NB4 (cell line): ENCODE results near the gene BCL2L13.

Experiments
- DNase-seq: peaks from one replicate; pipeline ENCODE4 v3.0.0; 2010; ENCODE audit warnings: low read depth
- H3K4me3 ChIP-seq: one replicate; pipeline ENCODE4 v1.5.1; 2011; ENCODE audit warnings: mild to moderate bottlenecking, low read depth, low read length, moderate library complexity
- CTCF ChIP-seq: IDR thresholded peaks from one replicate; pipeline ENCODE4 v1.5.1; 2012; ENCODE audit warnings: low read depth, low read length
- MAX ChIP-seq: IDR thresholded peaks from 2 replicates; pipeline ENCODE4 v1.6.1; 2011; ENCODE audit warnings: low read depth, low read length
- MYC ChIP-seq: IDR thresholded peaks from 2 replicates; pipeline ENCODE4 v1.6.1; 2011; ENCODE audit warnings: low read depth, low read length
- POLR2A ChIP-seq: IDR thresholded peaks from 2 replicates; pipeline ENCODE4 v1.6.1; 2011; ENCODE audit warnings: mild to moderate bottlenecking; ENCODE audit not compliant: insufficient read length; ENCODE audit errors: extremely low read depth

BCL2L13 gene

DNA sequence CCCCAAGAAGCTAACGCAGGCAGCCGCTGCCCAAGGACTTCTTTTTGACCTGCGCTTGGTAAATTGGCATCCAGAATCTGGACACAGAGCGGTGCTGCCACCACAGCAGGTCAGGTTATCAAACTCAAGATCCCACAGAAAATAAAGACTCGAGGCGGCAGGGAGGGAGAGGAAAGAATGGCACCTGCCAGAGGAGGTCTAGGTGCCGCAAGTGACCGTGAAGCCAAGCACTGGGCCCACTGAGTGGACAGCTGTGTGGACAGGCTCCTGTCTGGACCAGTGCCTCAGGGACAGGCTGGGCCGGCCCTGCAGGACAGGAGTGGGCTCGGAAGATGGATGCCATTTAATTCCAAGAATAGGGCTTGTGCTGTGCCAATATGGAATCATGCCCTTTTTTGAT lies 108.4 kb downstream of the BCL2L13 start:
- DNase-seq: no peak
- H3K4me3 ChIP-seq: no peak overlapping the region
- TF ChIP-seq MYC: no peak
- TF ChIP-seq POLR2A: no peak
- TF ChIP-seq CTCF: no peak
- TF ChIP-seq MAX: no peak

- no peak overlapping the region for H3K4me3 ChIP-seq
- TF ChIP-seq CTCF (no peak), MAX (no peak)
- no peak for DNase-seq
Measured at GRCh38 chr22:17748555-17749353, 110.2 kb downstream of the BCL2L13 start.

GRCh38 chr22:17749605-17750395 lies 111.2 kb downstream of the BCL2L13 start:
- no peak for DNase-seq
- no peak for TF ChIP-seq MAX
- TF ChIP-seq MYC: no peak
- TF ChIP-seq POLR2A: no peak
- TF ChIP-seq CTCF: no peak
- no peak overlapping the region for H3K4me3 ChIP-seq

- no peak for DNase-seq
- TF ChIP-seq POLR2A (no peak), MYC (no peak), CTCF (no peak), MAX (no peak)
- H3K4me3 ChIP-seq: no peak overlapping the region
Measured at GRCh38 chr22:17751596-17751995, 113.0 kb downstream of the BCL2L13 start.

- no peak for TF ChIP-seq CTCF
- TF ChIP-seq MAX: no peak
- no peak for TF ChIP-seq POLR2A
- no peak for TF ChIP-seq MYC
- no peak overlapping the region for H3K4me3 ChIP-seq
- DNase-seq: peak; percentile 42
Measured at GRCh38 chr22:17753401-17753989, 114.9 kb downstream of the BCL2L13 start.
